SU-DHL-6 (cell line): Measurements from ENCODE around the gene CHCHD5.
"Not testable (repeated sequence)": the region's sequence is repeated elsewhere in the genome, so short reads cannot be mapped to it uniquely, and the experiment has no call there.

Source experiments
- H2AFZ ChIP-seq: fragments of 200-600 bp; sonication (generic); 2 replicates; pipeline ENCODE4 v1.6.1; 2014; ENCODE audit warnings: low read depth, mild to moderate bottlenecking, moderate library complexity, mixed read lengths, antibody characterized with exemption, low read length; ENCODE audit not compliant: severe bottlenecking
- H3F3A ChIP-seq: fragments of 200-600 bp; shearing (Covaris generic); 2 replicates; pipeline ENCODE4 v1.6.0; 2016; ENCODE audit warnings: antibody characterized with exemption, mild to moderate bottlenecking; ENCODE audit not compliant: insufficient read depth
- H3K27ac ChIP-seq: fragments of 200-600 bp; sonication (generic); 2 replicates; pipeline ENCODE4 v1.5.1; 2016; ENCODE audit warnings: low read depth, mild to moderate bottlenecking, low read length, moderate library complexity, mixed read lengths
- H3K27me3 ChIP-seq: fragments of 200-600 bp; sonication (generic), shearing (Covaris generic); 2 replicates; pipeline ENCODE4 v1.6.0; 2014; ENCODE audit warnings: mild to moderate bottlenecking, low read length
- H3K36me3 ChIP-seq: fragments of 200-600 bp; sonication (generic); 2 replicates; pipeline ENCODE4 v1.6.1; 2014; ENCODE audit warnings: mild to moderate bottlenecking, low read length, mixed read lengths
- H3K4me2 ChIP-seq: fragments of 300-600, 200-600 bp; shearing (Covaris generic), sonication (generic); 2 replicates; pipeline ENCODE4 v1.6.0; 2014; ENCODE audit warnings: low read length, low read depth, mild to moderate bottlenecking; ENCODE audit not compliant: poor library complexity, severe bottlenecking
- H3K4me3 ChIP-seq: fragments of 200-600 bp; sonication (generic); 2 replicates; pipeline ENCODE4 v1.5.1; 2014; ENCODE audit warnings: antibody characterized with exemption, low read length, mild to moderate bottlenecking, mixed read lengths; ENCODE audit not compliant: insufficient read depth, poor library complexity, severe bottlenecking
- H3K79me2 ChIP-seq: fragments of 200-600 bp; sonication (generic); 2 replicates; pipeline ENCODE4 v1.6.1; 2014; ENCODE audit warnings: mild to moderate bottlenecking, low read length, moderate library complexity; ENCODE audit not compliant: insufficient read depth
- H3K9ac ChIP-seq: fragments of 200-600 bp; sonication (generic); 2 replicates; pipeline ENCODE4 v1.7.0; 2014; ENCODE audit warnings: mild to moderate bottlenecking, low read length
- H3K9me2 ChIP-seq: fragments of 200-600 bp; sonication (generic); replicated peaks from 2 replicates; pipeline ENCODE4 v1.6.1; 2014; ENCODE audit warnings: low read length; ENCODE audit not compliant: insufficient read depth
- H3K9me3 ChIP-seq: fragments of 200-600 bp; sonication (generic); 2 replicates; pipeline ENCODE4 v1.6.1; 2014; ENCODE audit warnings: low read length, mixed read lengths; ENCODE audit not compliant: insufficient read depth
- H4K20me1 ChIP-seq: fragments of 200-600 bp; sonication (generic); 2 replicates; pipeline ENCODE4 v1.6.1; 2014; ENCODE audit warnings: low read depth, mild to moderate bottlenecking, antibody characterized with exemption, low read length, moderate library complexity, mixed read lengths
- EZH2phosphoT487 ChIP-seq: fragments of 200-600 bp; sonication (generic), shearing (Covaris generic); conservative IDR thresholded peaks from 2 replicates; pipeline ENCODE4 v1.6.1; 2018; ENCODE audit warnings: mild to moderate bottlenecking, antibody characterized with exemption, low read length, moderate library complexity, mixed read lengths
- TF ChIP-seq, protein P1 (sequence below): fragments of 200-600 bp; sonication (generic); IDR thresholded peaks from one replicate; pipeline ENCODE4 v1.5.1; 2017; ENCODE audit warnings: antibody characterized with exemption, mild to moderate bottlenecking, low read length, moderate library complexity; ENCODE audit not compliant: insufficient read depth, poor library complexity, severe bottlenecking

CHCHD5 gene, protein sequence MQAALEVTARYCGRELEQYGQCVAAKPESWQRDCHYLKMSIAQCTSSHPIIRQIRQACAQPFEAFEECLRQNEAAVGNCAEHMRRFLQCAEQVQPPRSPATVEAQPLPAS

DNA sequence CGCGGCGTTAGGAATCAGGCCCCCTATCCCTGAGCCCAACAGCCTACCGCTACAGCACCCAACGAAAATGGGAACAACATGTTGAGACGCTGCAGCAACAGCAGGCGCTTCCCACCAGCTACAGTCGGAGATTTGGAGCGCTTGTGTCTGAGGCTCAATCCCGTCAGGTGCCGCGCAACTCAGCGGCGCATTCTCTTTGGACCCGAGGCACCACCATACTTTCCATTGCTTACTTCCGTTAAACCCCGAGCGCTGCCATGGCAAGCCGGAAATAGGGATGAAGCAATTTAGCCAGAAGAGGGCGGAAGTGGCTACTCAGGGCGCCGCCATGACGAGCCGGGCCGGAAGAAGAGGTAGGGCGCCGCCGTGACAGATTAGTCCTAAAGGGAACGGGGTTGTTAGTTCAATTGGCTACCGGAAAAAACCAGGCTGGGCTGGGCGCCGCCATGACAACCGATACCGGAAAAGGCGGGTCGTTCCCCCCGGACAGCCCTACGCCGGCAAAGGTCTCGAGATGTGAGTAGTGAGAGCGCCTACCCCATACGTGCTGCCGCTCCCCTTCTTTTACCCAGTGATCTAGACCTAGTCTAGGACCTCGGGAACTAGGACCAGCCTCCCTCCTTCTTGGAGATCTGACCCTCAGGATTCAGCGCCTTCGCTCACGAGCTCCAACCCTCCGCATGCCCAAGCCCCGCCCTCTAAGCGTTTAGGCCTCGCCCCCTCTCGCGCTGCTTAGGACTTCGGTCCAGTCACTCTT lies at the start of gene CHCHD5:
Gene CHCHD5 (plus strand): TSS at position 476 of the 757 bp plus-strand sequence. CDS start 39 bp downstream, at position 515.
- Histone ChIP-seq H3K9ac (peak within 1 kb of the TSS; percentile 65), H3K27ac (peak within 1 kb of the TSS; percentile 74), H3K4me3 (peak within 1 kb of the TSS; percentile 63), H4K20me1 (no peaks in the 10 kb centered on the region), H3F3A (peaks cover 27% of the 10 kb centered on the region), H3K27me3 (no peaks in the 10 kb centered on the region), H3K36me3 (no peaks in the 10 kb centered on the region), H3K4me2 (peak within 1 kb of the TSS; percentile 90), H3K9me3 (no peaks in the 10 kb centered on the region), H2AFZ (peak within 1 kb of the TSS; percentile 97), H3K9me2 (no peaks in the 10 kb centered on the region), H3K79me2 (no peaks in the 10 kb centered on the region)
- no peak for TF ChIP-seq EZH2phosphoT487
- TF ChIP-seq, protein P1, sequence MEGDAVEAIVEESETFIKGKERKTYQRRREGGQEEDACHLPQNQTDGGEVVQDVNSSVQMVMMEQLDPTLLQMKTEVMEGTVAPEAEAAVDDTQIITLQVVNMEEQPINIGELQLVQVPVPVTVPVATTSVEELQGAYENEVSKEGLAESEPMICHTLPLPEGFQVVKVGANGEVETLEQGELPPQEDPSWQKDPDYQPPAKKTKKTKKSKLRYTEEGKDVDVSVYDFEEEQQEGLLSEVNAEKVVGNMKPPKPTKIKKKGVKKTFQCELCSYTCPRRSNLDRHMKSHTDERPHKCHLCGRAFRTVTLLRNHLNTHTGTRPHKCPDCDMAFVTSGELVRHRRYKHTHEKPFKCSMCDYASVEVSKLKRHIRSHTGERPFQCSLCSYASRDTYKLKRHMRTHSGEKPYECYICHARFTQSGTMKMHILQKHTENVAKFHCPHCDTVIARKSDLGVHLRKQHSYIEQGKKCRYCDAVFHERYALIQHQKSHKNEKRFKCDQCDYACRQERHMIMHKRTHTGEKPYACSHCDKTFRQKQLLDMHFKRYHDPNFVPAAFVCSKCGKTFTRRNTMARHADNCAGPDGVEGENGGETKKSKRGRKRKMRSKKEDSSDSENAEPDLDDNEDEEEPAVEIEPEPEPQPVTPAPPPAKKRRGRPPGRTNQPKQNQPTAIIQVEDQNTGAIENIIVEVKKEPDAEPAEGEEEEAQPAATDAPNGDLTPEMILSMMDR = no peak

DNA sequence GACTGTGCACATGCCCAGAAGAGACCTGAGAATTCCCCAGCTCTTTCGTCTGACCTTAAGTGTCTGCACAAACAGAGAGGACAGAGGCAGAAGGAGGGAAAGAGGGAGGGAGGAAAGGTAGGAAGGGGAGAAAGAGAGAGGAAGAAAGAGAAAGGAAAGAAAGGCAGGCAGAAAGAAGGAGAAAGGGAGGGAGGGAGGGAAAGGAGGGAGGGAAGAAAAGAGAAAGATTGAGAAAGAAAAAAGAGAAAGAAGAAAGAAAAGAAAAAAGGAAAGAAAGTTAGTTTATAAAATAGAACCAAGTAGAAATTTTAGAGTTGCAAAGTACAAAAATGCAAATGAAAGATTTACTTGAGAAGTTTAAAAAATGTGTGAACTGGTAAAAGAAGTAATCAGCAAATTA lies 49.6 kb upstream of the CHCHD5 start:
- Histone ChIP-seq H3K4me2 (no peak overlapping the region), H3K9me2 (no peaks in the 10 kb centered on the region), H2AFZ (no peak overlapping the region), H3K9me3 (no peaks in the 10 kb centered on the region), H3K4me3 (no peak overlapping the region), H3K36me3 (no peaks in the 10 kb centered on the region), H3F3A (peaks cover 11% of the 10 kb centered on the region), H3K27ac (no peak overlapping the region), H3K27me3 (no peaks in the 10 kb centered on the region), H3K9ac (no peak overlapping the region), H3K79me2 (no peaks in the 10 kb centered on the region), H4K20me1 (no peaks in the 10 kb centered on the region)
- no peak for TF ChIP-seq EZH2phosphoT487
- TF ChIP-seq, protein P1 = no peak

DNA sequence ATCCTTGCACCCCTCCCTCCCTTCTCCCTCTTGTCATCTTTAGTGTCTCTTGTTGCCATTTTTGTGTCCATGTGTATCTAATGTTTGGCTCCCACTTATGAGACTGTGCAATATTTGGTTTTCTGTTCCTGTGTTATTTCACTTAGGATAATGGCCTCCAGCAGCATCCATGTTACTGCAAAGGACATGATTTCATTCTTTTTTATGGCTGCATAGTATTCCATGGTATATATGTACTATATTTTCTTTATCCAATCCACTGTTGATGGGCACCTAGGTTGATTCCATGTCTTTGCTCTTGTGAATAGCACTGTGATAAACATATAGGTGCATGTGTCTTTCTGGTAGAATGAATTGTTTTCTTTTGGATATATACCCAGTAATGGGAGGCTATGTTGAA lies 47.7 kb upstream of the CHCHD5 start:
- not testable (repeated sequence) for H2AFZ ChIP-seq, H3K27ac ChIP-seq, H3K9me2 ChIP-seq, H3K27me3 ChIP-seq, H3K9me3 ChIP-seq, H3K36me3 ChIP-seq, H3K9ac ChIP-seq, H4K20me1 ChIP-seq, H3K4me3 ChIP-seq, H3K4me2 ChIP-seq, H3K79me2 ChIP-seq
- peaks cover 26% of the 10 kb centered on the region for H3F3A ChIP-seq

DNA sequence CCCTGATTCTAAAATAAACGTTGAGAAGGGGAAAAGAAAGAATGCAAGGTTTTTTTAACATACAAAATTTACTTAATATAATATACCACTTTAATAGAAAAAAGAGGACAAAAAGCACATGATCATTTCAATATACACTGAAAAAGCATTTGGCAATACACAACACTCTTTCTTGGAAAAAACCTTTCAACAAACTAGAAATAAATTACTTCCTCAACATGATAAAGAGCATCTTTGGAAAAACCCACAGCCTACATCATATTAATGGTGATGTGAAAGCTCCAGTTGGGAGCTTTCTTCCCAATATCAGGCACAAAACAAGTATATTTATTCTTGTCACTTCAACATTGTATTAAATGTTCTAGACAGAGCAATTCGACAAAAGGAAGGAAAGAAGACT lies 45.1 kb upstream of the CHCHD5 start:
- no peak for TF ChIP-seq EZH2phosphoT487
- TF ChIP-seq, protein P1 = no peak
- Histone ChIP-seq H3F3A (peaks cover 26% of the 10 kb centered on the region), H3K9ac (no peak overlapping the region), H3K4me3 (no peak overlapping the region), H3K36me3 (no peaks in the 10 kb centered on the region), H3K9me3 (no peaks in the 10 kb centered on the region), H3K9me2 (no peaks in the 10 kb centered on the region), H3K27ac (no peak overlapping the region), H3K27me3 (no peaks in the 10 kb centered on the region), H3K4me2 (no peak overlapping the region), H3K79me2 (peaks cover 22% of the 10 kb centered on the region), H2AFZ (no peak overlapping the region), H4K20me1 (no peaks in the 10 kb centered on the region)
